Cardiac muscle cell (in vitro differentiated cells and primary cell): ENCODE measurements around the gene PEX16. TPM values are rescaled to one million over a fixed set of nuclear protein-coding genes. Genes with fewer than 3 reads are reported as not detected.

ENCODE experiments used
- DNase-seq, 2 donors: peaks; one replicate each; pipeline versions ENCODE4 v3.0.0 to v3.0.0-alpha.2; 2010 to 2017; ENCODE audit warnings: low read depth in 1 of 2, low spot score in 1 of 2
- H3K27ac ChIP-seq: fragments of 200-600 bp; sonication (generic); 2 replicates; pipeline ENCODE4 v1.5.1; 2016
- H3K27me3 ChIP-seq: fragments of 200-600 bp; sonication (generic); 2 replicates; pipeline ENCODE4 v1.6.0; 2016; ENCODE audit warnings: control low read depth
- H3K36me3 ChIP-seq: fragments of 200-600 bp; sonication (generic); 2 replicates; pipeline ENCODE4 v1.5.1; 2016; ENCODE audit warnings: control low read depth
- H3K4me1 ChIP-seq: fragments of 200-600 bp; sonication (generic); 2 replicates; pipeline ENCODE4 v1.8.1; 2017; ENCODE audit warnings: low read depth, mild to moderate bottlenecking, mixed run types
- H3K4me3 ChIP-seq: fragments of 200-600 bp; sonication (generic); 2 replicates; pipeline ENCODE4 v1.5.1; 2016; ENCODE audit warnings: mild to moderate bottlenecking
- H3K9me3 ChIP-seq: fragments of 200-600 bp; sonication (generic); 2 replicates; pipeline ENCODE4 v1.5.1; 2017; ENCODE audit warnings: low read depth, mild to moderate bottlenecking, control low read depth
- CTCF ChIP-seq: IDR thresholded peaks from 2 replicates; pipeline ENCODE4 v1.5.1; 2012; ENCODE audit warnings: low read depth, mild to moderate bottlenecking, low read length
- polyA plus RNA-seq: library from polyadenylated mRNA; unstranded; fragments of >200 nt; fragmentation: Nextera tagmentation; extraction: Ambion mirVana; gene quantifications from 2 replicates; pipeline ENCODE4 v1.2.1, GENCODE V29; 2016
- total RNA-seq: library from RNA; depleted of rRNA; stranded (reverse); fragments of >200 nt; gene quantifications from 2 replicates; pipeline ENCODE4 v1.2.3, GENCODE V29; 2016

PEX16 gene
- total and polyA plus RNA-seq, 2 experiments from 2014 or later, result 38.9 to 43.0 TPM

GRCh38 chr11:45892856-45893255 lies 24.8 kb downstream of the PEX16 start:
- Histone ChIP-seq H3K36me3 (no peaks in the 10 kb centered on the region), H3K27ac (no peak overlapping the region), H3K4me3 (no peak overlapping the region), H3K4me1 (peaks cover 11% of the 10 kb centered on the region), H3K9me3 (no peaks in the 10 kb centered on the region), H3K27me3 (peaks cover 6% of the 10 kb centered on the region)
- DNase-seq, result no peak
- TF ChIP-seq CTCF, result no peak

DNA sequence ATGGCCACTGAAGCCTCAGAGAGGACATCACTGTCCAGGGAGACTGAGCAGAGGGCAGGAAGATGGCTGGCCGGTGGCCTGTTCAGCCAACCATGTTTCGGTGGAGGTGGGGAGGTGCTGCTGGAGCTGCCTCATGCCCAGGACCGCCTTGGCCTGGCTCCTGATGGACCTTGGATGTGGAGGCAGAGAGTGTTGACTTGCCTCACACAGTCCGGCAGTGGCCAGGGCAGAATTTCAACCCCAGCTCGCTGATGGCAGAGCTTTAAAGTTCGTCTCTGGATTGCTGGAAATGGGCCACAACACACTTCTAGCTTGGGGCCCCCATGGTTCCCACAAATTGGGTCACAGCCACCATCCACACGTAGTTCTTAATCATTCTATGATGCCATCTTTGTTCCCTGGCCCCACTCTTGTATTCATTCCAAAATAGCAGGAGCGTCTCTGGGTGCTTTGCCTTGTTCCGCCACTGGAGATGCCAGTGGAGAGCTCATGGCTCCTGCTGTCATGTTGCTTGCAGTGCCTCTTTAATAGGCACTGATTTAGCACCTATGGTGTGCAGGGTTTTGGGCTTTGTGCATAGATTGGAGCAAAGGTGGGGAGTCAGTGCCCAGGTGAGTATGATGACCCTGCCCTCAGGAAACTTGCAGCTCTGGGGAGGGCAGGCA lies 26.7 kb downstream of the PEX16 start:
- DNase-seq, result no peak
- TF ChIP-seq CTCF, result no peak
- Histone ChIP-seq H3K27ac (no peak overlapping the region), H3K4me1 (peaks cover 2% of the 10 kb centered on the region), H3K27me3 (peaks cover 25% of the 10 kb centered on the region), H3K4me3 (no peak overlapping the region), H3K9me3 (no peaks in the 10 kb centered on the region), H3K36me3 (no peaks in the 10 kb centered on the region)

- Histone ChIP-seq H3K4me3 (no peak overlapping the region), H3K4me1 (no peaks in the 10 kb centered on the region), H3K27ac (no peak overlapping the region), H3K9me3 (no peaks in the 10 kb centered on the region), H3K27me3 (peaks cover 30% of the 10 kb centered on the region), H3K36me3 (no peaks in the 10 kb centered on the region)
- TF ChIP-seq CTCF, result no peak
- DNase-seq, result no peak
Measured at GRCh38 chr11:45889966-45890365, 27.7 kb downstream of the PEX16 start.

GRCh38 chr11:45889555-45889954 lies 28.1 kb downstream of the PEX16 start:
- Histone ChIP-seq H3K4me1 (no peaks in the 10 kb centered on the region), H3K4me3 (no peak overlapping the region), H3K27ac (no peak overlapping the region), H3K9me3 (no peaks in the 10 kb centered on the region), H3K27me3 (peaks cover 30% of the 10 kb centered on the region), H3K36me3 (no peaks in the 10 kb centered on the region)
- no peak for DNase-seq
- TF ChIP-seq CTCF, result no peak

DNA sequence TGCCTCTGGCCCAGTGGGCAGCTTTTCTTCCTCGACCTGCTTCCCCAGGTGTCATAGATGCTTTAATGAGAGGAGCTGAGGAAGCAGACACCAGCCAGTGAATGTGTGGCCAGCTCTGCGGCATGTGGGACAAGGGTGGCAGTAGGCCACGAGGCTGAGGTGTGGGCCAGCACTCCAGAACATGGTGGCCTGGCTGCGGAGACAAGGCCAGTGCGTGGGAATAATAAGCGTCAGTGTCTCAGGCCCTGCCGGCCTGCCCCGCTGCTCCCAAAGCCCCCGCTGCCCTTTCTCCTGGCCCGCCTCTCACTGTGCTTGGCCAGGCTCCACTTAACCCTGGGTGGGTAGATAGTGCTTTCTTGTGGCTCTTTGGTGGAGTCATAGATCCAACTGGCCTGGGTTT lies 30.1 kb downstream of the PEX16 start:
- peaks cover 30% of the 10 kb centered on the region for H3K27me3 ChIP-seq

More for the DNA sequence above, 30.1 kb downstream of the PEX16 start:
- Histone ChIP-seq H3K36me3 (no peaks in the 10 kb centered on the region), H3K4me1 (no peaks in the 10 kb centered on the region), H3K27ac (no peak overlapping the region), H3K9me3 (no peaks in the 10 kb centered on the region), H3K4me3 (no peak overlapping the region)
- no peak for DNase-seq
- no peak for TF ChIP-seq CTCF
